SK-N-SH (cell line): ENCODE results near the gene FASTK. TPM values are rescaled to one million over a fixed set of nuclear protein-coding genes. Genes with fewer than 3 reads are reported as not detected.

Experiments used
- polyA plus RNA-seq, 3 experiments: library from polyadenylated mRNA; depleted of rRNA; stranded (reverse); fragments of >200 nt; gene quantifications; 2 replicates each; pipeline ENCODE4 v1.2.3, GENCODE V29; 2012

The FASTK gene
- polyA plus RNA-seq, 1 of the 3 experiments (the other 2 are of a cell fraction), result 125 TPM

Other genes with a start within 250 kb of the FASTK start
- not detected in 2 replicates for gene AOC1, start 228.3 kb downstream of the FASTK start, polyA plus RNA-seq (2012; rRNA removed)
- 2.2 and 6.4 TPM in 2 replicates for gene KCNH2, start 102.5 kb downstream of the FASTK start, polyA plus RNA-seq (2012; rRNA removed)
- gene NOS3, start 89.8 kb downstream of the FASTK start, polyA plus RNA-seq (2012; rRNA removed), result 0.15 and 0.41 TPM in 2 replicates
- gene ATG9B, start 56.3 kb downstream of the FASTK start, polyA plus RNA-seq (2012; rRNA removed), result 0.52 and 0.67 TPM in 2 replicates
- 36.0 and 38.3 TPM in 2 replicates for gene ABCB8, start 52.4 kb downstream of the FASTK start, polyA plus RNA-seq (2012; rRNA removed)
- 4.0 and 4.5 TPM in 2 replicates for gene ASIC3, start 32.3 kb downstream of the FASTK start, polyA plus RNA-seq (2012; rRNA removed)
- gene CDK5, start 22.9 kb downstream of the FASTK start, polyA plus RNA-seq (2012; rRNA removed), result 123 and 125 TPM in 2 replicates
- gene SLC4A2, start 21.2 kb downstream of the FASTK start, polyA plus RNA-seq (2012; rRNA removed), result 123 and 167 TPM in 2 replicates
- 37.8 and 60.6 TPM in 2 replicates for gene TMUB1, start 2.7 kb upstream of the FASTK start, polyA plus RNA-seq (2012; rRNA removed)
- 108 and 126 TPM in 2 replicates for gene AGAP3, start 5.7 kb upstream of the FASTK start, polyA plus RNA-seq (2012; rRNA removed)
- not detected in 2 replicates for gene GBX1, start 86.9 kb upstream of the FASTK start, polyA plus RNA-seq (2012; rRNA removed)
- not detected in 2 replicates for gene ASB10, start 106.4 kb upstream of the FASTK start, polyA plus RNA-seq (2012; rRNA removed)
- gene H2BK1, start 129.7 kb upstream of the FASTK start, polyA plus RNA-seq (2012; rRNA removed), result not detected in 2 replicates
- gene ABCF2, start 146.4 kb upstream of the FASTK start, polyA plus RNA-seq (2012; rRNA removed), result 75.4 and 102 TPM in 2 replicates
- 60.4 and 68.6 TPM in 2 replicates for gene CHPF2, start 151.7 kb upstream of the FASTK start, polyA plus RNA-seq (2012; rRNA removed)
- gene SMARCD3, start 167.9 kb upstream of the FASTK start, polyA plus RNA-seq (2012; rRNA removed), result 60.5 and 62.8 TPM in 2 replicates